ENCODE data around the gene MAP2K5. TPM values are rescaled to one million over a fixed set of nuclear protein-coding genes. Genes with fewer than 3 reads are reported as not detected.

Gene MAP2K5
- polyA plus RNA-seq, 1 donor from 2014 or later, result 12.1 TPM

- H3K27ac ChIP-seq (ENCODE audit: low read length), result no peak overlapping the region
- H3K4me3 ChIP-seq (ENCODE audit: low read length), result no peak overlapping the region
- no peak for TF ChIP-seq RAD21 (conservative IDR thresholded peaks at IDR 0.05)
- TF ChIP-seq, protein P1, sequence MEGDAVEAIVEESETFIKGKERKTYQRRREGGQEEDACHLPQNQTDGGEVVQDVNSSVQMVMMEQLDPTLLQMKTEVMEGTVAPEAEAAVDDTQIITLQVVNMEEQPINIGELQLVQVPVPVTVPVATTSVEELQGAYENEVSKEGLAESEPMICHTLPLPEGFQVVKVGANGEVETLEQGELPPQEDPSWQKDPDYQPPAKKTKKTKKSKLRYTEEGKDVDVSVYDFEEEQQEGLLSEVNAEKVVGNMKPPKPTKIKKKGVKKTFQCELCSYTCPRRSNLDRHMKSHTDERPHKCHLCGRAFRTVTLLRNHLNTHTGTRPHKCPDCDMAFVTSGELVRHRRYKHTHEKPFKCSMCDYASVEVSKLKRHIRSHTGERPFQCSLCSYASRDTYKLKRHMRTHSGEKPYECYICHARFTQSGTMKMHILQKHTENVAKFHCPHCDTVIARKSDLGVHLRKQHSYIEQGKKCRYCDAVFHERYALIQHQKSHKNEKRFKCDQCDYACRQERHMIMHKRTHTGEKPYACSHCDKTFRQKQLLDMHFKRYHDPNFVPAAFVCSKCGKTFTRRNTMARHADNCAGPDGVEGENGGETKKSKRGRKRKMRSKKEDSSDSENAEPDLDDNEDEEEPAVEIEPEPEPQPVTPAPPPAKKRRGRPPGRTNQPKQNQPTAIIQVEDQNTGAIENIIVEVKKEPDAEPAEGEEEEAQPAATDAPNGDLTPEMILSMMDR (IDR thresholded peaks at IDR 0.05; ENCODE audit: poor library complexity, severe bottlenecking), result no peak
- TF ChIP-seq SMC3 (conservative IDR thresholded peaks at IDR 0.05; ENCODE audit: poor library complexity), result no peak
- no peak for TF ChIP-seq MXI1 (conservative IDR thresholded peaks at IDR 0.05; ENCODE audit: poor library complexity, severe bottlenecking)
- TF ChIP-seq, protein P2, sequence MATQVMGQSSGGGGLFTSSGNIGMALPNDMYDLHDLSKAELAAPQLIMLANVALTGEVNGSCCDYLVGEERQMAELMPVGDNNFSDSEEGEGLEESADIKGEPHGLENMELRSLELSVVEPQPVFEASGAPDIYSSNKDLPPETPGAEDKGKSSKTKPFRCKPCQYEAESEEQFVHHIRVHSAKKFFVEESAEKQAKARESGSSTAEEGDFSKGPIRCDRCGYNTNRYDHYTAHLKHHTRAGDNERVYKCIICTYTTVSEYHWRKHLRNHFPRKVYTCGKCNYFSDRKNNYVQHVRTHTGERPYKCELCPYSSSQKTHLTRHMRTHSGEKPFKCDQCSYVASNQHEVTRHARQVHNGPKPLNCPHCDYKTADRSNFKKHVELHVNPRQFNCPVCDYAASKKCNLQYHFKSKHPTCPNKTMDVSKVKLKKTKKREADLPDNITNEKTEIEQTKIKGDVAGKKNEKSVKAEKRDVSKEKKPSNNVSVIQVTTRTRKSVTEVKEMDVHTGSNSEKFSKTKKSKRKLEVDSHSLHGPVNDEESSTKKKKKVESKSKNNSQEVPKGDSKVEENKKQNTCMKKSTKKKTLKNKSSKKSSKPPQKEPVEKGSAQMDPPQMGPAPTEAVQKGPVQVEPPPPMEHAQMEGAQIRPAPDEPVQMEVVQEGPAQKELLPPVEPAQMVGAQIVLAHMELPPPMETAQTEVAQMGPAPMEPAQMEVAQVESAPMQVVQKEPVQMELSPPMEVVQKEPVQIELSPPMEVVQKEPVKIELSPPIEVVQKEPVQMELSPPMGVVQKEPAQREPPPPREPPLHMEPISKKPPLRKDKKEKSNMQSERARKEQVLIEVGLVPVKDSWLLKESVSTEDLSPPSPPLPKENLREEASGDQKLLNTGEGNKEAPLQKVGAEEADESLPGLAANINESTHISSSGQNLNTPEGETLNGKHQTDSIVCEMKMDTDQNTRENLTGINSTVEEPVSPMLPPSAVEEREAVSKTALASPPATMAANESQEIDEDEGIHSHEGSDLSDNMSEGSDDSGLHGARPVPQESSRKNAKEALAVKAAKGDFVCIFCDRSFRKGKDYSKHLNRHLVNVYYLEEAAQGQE (IDR thresholded peaks at IDR 0.05; ENCODE audit: borderline replicate concordance), result no peak
- no peak for TF ChIP-seq EZH2 (IDR thresholded peaks at IDR 0.05; ENCODE audit: borderline replicate concordance, insufficient read depth, low read length, poor library complexity, severe bottlenecking)
- TF ChIP-seq EP300 (conservative IDR thresholded peaks at IDR 0.05; ENCODE audit: poor library complexity, severe bottlenecking), result no peak
- TF ChIP-seq POLR2AphosphoS5 (IDR thresholded peaks at IDR 0.05), result no peak
- TF ChIP-seq TAF1 (IDR thresholded peaks at IDR 0.05; ENCODE audit: low read depth), result no peak
- H3K79me2 ChIP-seq (replicated peaks; ENCODE audit: insufficient read depth, low read length), result no peaks in the 10 kb centered on the region
- H3K9me3 ChIP-seq (ENCODE audit: low read length), result no peaks in the 10 kb centered on the region
- no peaks in the 10 kb centered on the region for H3F3A ChIP-seq (ENCODE audit: insufficient read depth, low read length, poor library complexity, severe bottlenecking)
- H3K9me2 ChIP-seq (ENCODE audit: insufficient read depth, low read length), result no peaks in the 10 kb centered on the region
- no peaks in the 10 kb centered on the region for H4K20me1 ChIP-seq (ENCODE audit: insufficient read depth)
- H3K27me3 ChIP-seq (ENCODE audit: insufficient read depth, low read depth, low read length), result no peaks in the 10 kb centered on the region
- no peaks in the 10 kb centered on the region for H3K36me3 ChIP-seq (ENCODE audit: insufficient read depth, low read length)
- no peak overlapping the region for H3K9ac ChIP-seq (ENCODE audit: low read length)
- H2AFZ ChIP-seq (ENCODE audit: low read depth, low read length), result no peak overlapping the region
- no peak overlapping the region for H3K4me2 ChIP-seq (ENCODE audit: low read length)
Measured at GRCh38 chr15:67755264-67755663, 212.8 kb downstream of the MAP2K5 start.

GRCh38 chr15:67755936-67756335, 213.4 kb downstream of the MAP2K5 start:
- Histone ChIP-seq H4K20me1 (ENCODE audit: insufficient read depth) (no peaks in the 10 kb centered on the region), H3K9ac (ENCODE audit: low read length) (no peak overlapping the region), H3K27ac (ENCODE audit: low read length) (no peak overlapping the region), H3K9me3 (ENCODE audit: low read length) (no peaks in the 10 kb centered on the region), H2AFZ (ENCODE audit: low read depth, low read length) (no peak overlapping the region), H3K79me2 (replicated peaks; ENCODE audit: insufficient read depth, low read length) (no peaks in the 10 kb centered on the region), H3K27me3 (ENCODE audit: insufficient read depth, low read depth, low read length) (no peaks in the 10 kb centered on the region), H3K4me3 (ENCODE audit: low read length) (no peak overlapping the region), H3K9me2 (ENCODE audit: insufficient read depth, low read length) (no peaks in the 10 kb centered on the region), H3K36me3 (ENCODE audit: insufficient read depth, low read length) (no peaks in the 10 kb centered on the region), H3F3A (ENCODE audit: insufficient read depth, low read length, poor library complexity, severe bottlenecking) (no peaks in the 10 kb centered on the region), H3K4me2 (ENCODE audit: low read length) (no peak overlapping the region)
- TF ChIP-seq, protein P1 (IDR thresholded peaks at IDR 0.05; ENCODE audit: poor library complexity, severe bottlenecking), result no peak
- TF ChIP-seq POLR2AphosphoS5 (IDR thresholded peaks at IDR 0.05), result no peak
- no peak for TF ChIP-seq EP300 (conservative IDR thresholded peaks at IDR 0.05; ENCODE audit: poor library complexity, severe bottlenecking)
- TF ChIP-seq, protein P2 (IDR thresholded peaks at IDR 0.05; ENCODE audit: borderline replicate concordance), result no peak
- no peak for TF ChIP-seq TAF1 (IDR thresholded peaks at IDR 0.05; ENCODE audit: low read depth)
